ENCODE data around the gene ENTPD8.

- TF ChIP-seq, protein P1, sequence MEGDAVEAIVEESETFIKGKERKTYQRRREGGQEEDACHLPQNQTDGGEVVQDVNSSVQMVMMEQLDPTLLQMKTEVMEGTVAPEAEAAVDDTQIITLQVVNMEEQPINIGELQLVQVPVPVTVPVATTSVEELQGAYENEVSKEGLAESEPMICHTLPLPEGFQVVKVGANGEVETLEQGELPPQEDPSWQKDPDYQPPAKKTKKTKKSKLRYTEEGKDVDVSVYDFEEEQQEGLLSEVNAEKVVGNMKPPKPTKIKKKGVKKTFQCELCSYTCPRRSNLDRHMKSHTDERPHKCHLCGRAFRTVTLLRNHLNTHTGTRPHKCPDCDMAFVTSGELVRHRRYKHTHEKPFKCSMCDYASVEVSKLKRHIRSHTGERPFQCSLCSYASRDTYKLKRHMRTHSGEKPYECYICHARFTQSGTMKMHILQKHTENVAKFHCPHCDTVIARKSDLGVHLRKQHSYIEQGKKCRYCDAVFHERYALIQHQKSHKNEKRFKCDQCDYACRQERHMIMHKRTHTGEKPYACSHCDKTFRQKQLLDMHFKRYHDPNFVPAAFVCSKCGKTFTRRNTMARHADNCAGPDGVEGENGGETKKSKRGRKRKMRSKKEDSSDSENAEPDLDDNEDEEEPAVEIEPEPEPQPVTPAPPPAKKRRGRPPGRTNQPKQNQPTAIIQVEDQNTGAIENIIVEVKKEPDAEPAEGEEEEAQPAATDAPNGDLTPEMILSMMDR (conservative IDR thresholded peaks at IDR 0.05 in 1 of 2, IDR thresholded peaks at IDR 0.05 in 1 of 2; ENCODE audit: low read depth in 1 of 2, low read length in 2 of 2), result no peak
- TF ChIP-seq EZH2 (IDR thresholded peaks at IDR 0.05; ENCODE audit: low read length, missing control alignments), result no peak
Observed at GRCh38 chr9:137462396-137462985, 21.3 kb upstream of the ENTPD8 start.

Data from fibroblast of lung (primary cell).